Panc1 (cell line): ENCODE measurements around the gene NUDT2. TPM values are rescaled to one million over a fixed set of nuclear protein-coding genes. Genes with fewer than 3 reads are reported as not detected.

Experiments used
- ATAC-seq: fragments of 200-7000 bp; cut with Tn5 transposase; 2 replicates; pipeline ENCODE4 v1.9.1; 2020; ENCODE audit warnings: mild to moderate bottlenecking, moderate library complexity
- BruUV-seq: library from RNA; stranded (reverse); fragments of 400-500 nt; replicated peaks from 2 replicates; lab custom pipeline; 2021; lab: Mats Ljungman, UMichigan
- CTCF ChIA-PET: fragments of 300-600 bp; sonication (Branson Sonifier 250); formaldehyde crosslinking; loops from one replicate; lab custom pipeline; 2022; ENCODE audit warnings: antibody characterized with exemption; lab: Charles Lee
- POLR2A ChIA-PET: fragments of 300-600 bp; sonication (Branson Sonifier 250); formaldehyde crosslinking; loops from one replicate; lab custom pipeline; 2022; ENCODE audit warnings: antibody characterized with exemption; lab: Charles Lee
- DNase-seq: peaks from one replicate; pipeline ENCODE4 v3.0.0-alpha.2; 2010; ENCODE audit warnings: low read depth, low spot score
- H3K27ac ChIP-seq: 2 replicates; pipeline ENCODE4 v1.5.1; 2011; ENCODE audit warnings: mild to moderate bottlenecking, low read length, inconsistent platforms
- H3K27me3 ChIP-seq: fragments of 200-500 bp; sonication (Bioruptor generic); 2 replicates; pipeline ENCODE4 v1.6.0; 2014; ENCODE audit warnings: low read length, inconsistent platforms; ENCODE audit not compliant: control insufficient read depth, insufficient read depth
- H3K36me3 ChIP-seq: fragments of 200-500 bp; sonication (Bioruptor generic); 2 replicates; pipeline ENCODE4 v1.5.1; 2014; ENCODE audit warnings: inconsistent platforms, mild to moderate bottlenecking, low read length, moderate library complexity; ENCODE audit not compliant: control insufficient read depth, insufficient read depth
- H3K4me1 ChIP-seq: 2 replicates; pipeline ENCODE4 v1.5.1; 2011; ENCODE audit warnings: inconsistent platforms, mild to moderate bottlenecking, low read length, moderate library complexity; ENCODE audit not compliant: control insufficient read depth, insufficient read depth
- H3K4me3 ChIP-seq, 2 experiments: 2 replicates each; pipeline ENCODE4 v1.5.1; 2011 to 2012; ENCODE audit warnings: low read depth in 2 of 2, low read length in 2 of 2, mild to moderate bottlenecking in 2 of 2, inconsistent platforms in 1 of 2, moderate library complexity in 1 of 2
- H3K9me3 ChIP-seq: fragments of 200-500 bp; sonication (Bioruptor generic); 2 replicates; pipeline ENCODE4 v1.5.1; 2014; ENCODE audit warnings: low read depth, mild to moderate bottlenecking, inconsistent platforms, low read length, moderate library complexity; ENCODE audit not compliant: control insufficient read depth, insufficient read depth
- POLR2AphosphoS5 ChIP-seq: IDR thresholded peaks from 2 replicates; pipeline ENCODE4 v1.6.1; 2012; ENCODE audit warnings: mild to moderate bottlenecking, low read depth, low read length, moderate library complexity
- SIN3A ChIP-seq: IDR thresholded peaks from 2 replicates; pipeline ENCODE4 v1.6.1; 2012; ENCODE audit warnings: low read depth, mild to moderate bottlenecking, low read length, moderate library complexity, borderline replicate concordance; ENCODE audit not compliant: insufficient read depth
- TCF7L2 ChIP-seq: IDR thresholded peaks from 2 replicates; pipeline ENCODE4 v1.6.1; 2011; ENCODE audit warnings: mild to moderate bottlenecking, low read depth, low read length, inconsistent platforms
- in situ Hi-C: cut with HindIII; loops from 2 replicates; pipeline ENCODE4 v1.10.0; 2016; ENCODE audit warnings: low sequenced_read_pairs, low pct_unique_long_range_greater_than_20kb
- intact Hi-C: fragments of 100-400 bp; cut with micrococcal nuclease; formaldehyde crosslinking; loops from one replicate; pipeline ENCODE4 v1.10.0; 2022; ENCODE audit not compliant: unreplicated experiment
- total RNA-seq: library from RNA; stranded (reverse); gene quantifications from one replicate; pipeline ENCODE4 v1.2.1, GENCODE V29; 2021; ENCODE audit not compliant: unreplicated experiment
- TF ChIP-seq, protein P1 (sequence below), 2 experiments: IDR thresholded peaks; 2 replicates each; pipeline ENCODE4 v1.6.1; 2011 to 2012; ENCODE audit warnings: low read depth in 2 of 2, control low read depth in 1 of 2, low read length in 1 of 2, mild to moderate bottlenecking in 1 of 2, moderate library complexity in 1 of 2; ENCODE audit not compliant: insufficient read depth in 1 of 2
- TF ChIP-seq, protein P2 (sequence below): fragments of 450-650 bp; IDR thresholded peaks from 2 replicates; pipeline ENCODE4 v1.5.1; 2017; ENCODE audit warnings: mild to moderate bottlenecking

The NUDT2 gene
- total RNA-seq, 1 experiment from 2014 or later: 36.2 TPM

DNA sequence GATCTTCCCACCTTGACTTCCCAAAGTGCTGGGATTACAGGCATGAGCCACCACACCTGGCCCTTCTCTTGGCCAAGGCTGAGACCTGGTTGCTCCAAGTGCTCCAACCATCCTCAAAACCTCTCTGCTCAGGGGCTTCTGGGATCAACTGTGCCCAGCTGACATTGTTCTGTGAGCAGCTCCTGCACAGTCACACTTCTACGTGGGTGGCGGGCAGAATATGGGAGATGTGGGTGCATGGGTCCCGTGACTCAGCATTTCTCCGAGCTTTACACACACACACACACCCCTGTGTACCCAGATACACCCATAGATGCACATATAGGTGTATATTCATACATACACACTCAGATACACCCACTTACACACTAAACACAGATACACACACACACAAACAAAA, 57.9 kb downstream of the NUDT2 start:
- Histone ChIP-seq H3K27ac (no peak overlapping the region), H3K36me3 (no peaks in the 10 kb centered on the region), H3K4me1 (no peaks in the 10 kb centered on the region), H3K27me3 (no peaks in the 10 kb centered on the region), H3K9me3 (no peaks in the 10 kb centered on the region), H3K4me3 (no peak overlapping the region)
- DNase-seq (no peak), ATAC-seq (no peak)
- in situ Hi-C loops (no loop called here), intact Hi-C loops (no loop called here)
- no TSS peak for BruUV-seq
- TF ChIP-seq SIN3A: no peak
- TF ChIP-seq TCF7L2: no peak
- TF ChIP-seq POLR2AphosphoS5: no peak
- TF ChIP-seq, protein P1, sequence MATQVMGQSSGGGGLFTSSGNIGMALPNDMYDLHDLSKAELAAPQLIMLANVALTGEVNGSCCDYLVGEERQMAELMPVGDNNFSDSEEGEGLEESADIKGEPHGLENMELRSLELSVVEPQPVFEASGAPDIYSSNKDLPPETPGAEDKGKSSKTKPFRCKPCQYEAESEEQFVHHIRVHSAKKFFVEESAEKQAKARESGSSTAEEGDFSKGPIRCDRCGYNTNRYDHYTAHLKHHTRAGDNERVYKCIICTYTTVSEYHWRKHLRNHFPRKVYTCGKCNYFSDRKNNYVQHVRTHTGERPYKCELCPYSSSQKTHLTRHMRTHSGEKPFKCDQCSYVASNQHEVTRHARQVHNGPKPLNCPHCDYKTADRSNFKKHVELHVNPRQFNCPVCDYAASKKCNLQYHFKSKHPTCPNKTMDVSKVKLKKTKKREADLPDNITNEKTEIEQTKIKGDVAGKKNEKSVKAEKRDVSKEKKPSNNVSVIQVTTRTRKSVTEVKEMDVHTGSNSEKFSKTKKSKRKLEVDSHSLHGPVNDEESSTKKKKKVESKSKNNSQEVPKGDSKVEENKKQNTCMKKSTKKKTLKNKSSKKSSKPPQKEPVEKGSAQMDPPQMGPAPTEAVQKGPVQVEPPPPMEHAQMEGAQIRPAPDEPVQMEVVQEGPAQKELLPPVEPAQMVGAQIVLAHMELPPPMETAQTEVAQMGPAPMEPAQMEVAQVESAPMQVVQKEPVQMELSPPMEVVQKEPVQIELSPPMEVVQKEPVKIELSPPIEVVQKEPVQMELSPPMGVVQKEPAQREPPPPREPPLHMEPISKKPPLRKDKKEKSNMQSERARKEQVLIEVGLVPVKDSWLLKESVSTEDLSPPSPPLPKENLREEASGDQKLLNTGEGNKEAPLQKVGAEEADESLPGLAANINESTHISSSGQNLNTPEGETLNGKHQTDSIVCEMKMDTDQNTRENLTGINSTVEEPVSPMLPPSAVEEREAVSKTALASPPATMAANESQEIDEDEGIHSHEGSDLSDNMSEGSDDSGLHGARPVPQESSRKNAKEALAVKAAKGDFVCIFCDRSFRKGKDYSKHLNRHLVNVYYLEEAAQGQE (IDR thresholded peaks at IDR 0.05; ENCODE audit: insufficient read depth in 1 of 2, low read depth in 2 of 2, low read length in 1 of 2): no peak
- TF ChIP-seq, protein P2, sequence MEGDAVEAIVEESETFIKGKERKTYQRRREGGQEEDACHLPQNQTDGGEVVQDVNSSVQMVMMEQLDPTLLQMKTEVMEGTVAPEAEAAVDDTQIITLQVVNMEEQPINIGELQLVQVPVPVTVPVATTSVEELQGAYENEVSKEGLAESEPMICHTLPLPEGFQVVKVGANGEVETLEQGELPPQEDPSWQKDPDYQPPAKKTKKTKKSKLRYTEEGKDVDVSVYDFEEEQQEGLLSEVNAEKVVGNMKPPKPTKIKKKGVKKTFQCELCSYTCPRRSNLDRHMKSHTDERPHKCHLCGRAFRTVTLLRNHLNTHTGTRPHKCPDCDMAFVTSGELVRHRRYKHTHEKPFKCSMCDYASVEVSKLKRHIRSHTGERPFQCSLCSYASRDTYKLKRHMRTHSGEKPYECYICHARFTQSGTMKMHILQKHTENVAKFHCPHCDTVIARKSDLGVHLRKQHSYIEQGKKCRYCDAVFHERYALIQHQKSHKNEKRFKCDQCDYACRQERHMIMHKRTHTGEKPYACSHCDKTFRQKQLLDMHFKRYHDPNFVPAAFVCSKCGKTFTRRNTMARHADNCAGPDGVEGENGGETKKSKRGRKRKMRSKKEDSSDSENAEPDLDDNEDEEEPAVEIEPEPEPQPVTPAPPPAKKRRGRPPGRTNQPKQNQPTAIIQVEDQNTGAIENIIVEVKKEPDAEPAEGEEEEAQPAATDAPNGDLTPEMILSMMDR: no peak
- ChIA-PET CTCF (no interaction called here), POLR2A (interaction anchor here (0.6 kb wide), 1 partner anchor 11 kb away, joined by 4 read pairs; no protein-coding TSS in a partner anchor)

DNA sequence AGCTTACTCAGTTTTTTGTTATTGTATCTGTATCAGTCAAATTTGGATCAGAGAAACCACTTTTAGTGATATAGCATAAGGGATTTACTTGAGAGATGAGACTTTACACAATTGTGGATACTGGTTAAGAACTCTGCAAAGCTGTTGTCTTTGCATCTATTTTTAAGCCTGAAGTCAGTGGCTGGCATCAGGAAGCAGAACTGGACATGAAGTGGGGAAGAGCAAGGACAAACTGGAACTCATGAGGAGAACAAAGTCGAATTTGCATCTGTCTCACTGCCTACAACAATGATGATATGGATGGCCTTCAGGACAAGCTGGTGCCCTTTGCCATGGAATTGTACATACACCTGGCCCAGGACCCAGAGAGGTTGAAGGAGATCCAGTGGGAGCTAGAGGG, 63.1 kb downstream of the NUDT2 start:
- ChIA-PET CTCF (no interaction called here), POLR2A (interaction anchor here (0.6 kb wide), 1 partner anchor 10 kb away, joined by 7 read pairs; no protein-coding TSS in a partner anchor)
- no TSS peak for BruUV-seq
- no peak overlapping the region for H3K27ac ChIP-seq
- in situ Hi-C loops: no loop called here
- H3K27me3 ChIP-seq: no peaks in the 10 kb centered on the region
- H3K4me1 ChIP-seq: no peaks in the 10 kb centered on the region
- TF ChIP-seq, protein P2: no peak
- TF ChIP-seq SIN3A (no peak), POLR2AphosphoS5 (no peak), TCF7L2 (no peak)
- TF ChIP-seq, protein P1 (IDR thresholded peaks at IDR 0.05; ENCODE audit: insufficient read depth in 1 of 2, low read depth in 2 of 2, low read length in 1 of 2): no peak
- H3K36me3 ChIP-seq: no peaks in the 10 kb centered on the region
- intact Hi-C loops: no loop called here
- ATAC-seq: 0 out of 2 replicates have a peak, but pooled peaks have one; percentile 53
- H3K9me3 ChIP-seq: no peaks in the 10 kb centered on the region
- DNase-seq: no peak
- H3K4me3 ChIP-seq: no peak overlapping the region
